Amygdala (tissue), 56 donors: Measurements from ENCODE around the gene ZNF628.

Experiments
- DNase-seq, 56 donors: peaks; one replicate each; lab custom pipeline; 2025; lab: John Stamatoyannopoulos, UW

The ZNF628 gene

DNA sequence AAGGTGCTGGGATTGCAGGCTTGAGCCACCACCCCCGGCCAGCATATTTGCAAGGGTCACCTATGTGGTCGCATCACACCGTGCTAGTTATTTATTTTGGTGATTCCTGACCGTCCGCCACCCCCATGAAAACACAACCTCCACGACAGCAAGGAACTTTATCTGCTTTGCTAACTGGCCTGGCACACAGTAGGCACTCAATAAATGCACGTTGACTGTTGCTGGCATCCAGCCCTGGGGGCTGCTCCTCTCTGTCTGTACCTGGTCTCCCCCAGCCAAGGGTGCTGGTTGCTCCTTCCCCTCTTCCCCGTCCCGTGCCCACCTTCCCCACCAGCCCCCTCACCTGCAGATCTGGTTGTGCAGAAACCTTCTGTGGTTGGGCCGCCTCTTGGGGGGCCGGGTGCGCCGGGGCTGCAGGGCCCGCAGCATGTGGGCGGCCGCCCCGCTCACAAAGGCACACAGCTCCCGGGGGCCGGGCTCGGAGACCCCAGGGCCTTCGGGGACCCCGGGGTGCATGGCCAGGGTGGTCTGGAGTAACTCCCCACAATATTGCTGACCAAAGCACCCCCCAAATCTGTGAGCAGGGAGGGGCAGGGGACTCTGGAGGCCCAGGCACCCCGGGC lies 12.3 kb upstream of the ZNF628 start:
- no peak for DNase-seq

DNA sequence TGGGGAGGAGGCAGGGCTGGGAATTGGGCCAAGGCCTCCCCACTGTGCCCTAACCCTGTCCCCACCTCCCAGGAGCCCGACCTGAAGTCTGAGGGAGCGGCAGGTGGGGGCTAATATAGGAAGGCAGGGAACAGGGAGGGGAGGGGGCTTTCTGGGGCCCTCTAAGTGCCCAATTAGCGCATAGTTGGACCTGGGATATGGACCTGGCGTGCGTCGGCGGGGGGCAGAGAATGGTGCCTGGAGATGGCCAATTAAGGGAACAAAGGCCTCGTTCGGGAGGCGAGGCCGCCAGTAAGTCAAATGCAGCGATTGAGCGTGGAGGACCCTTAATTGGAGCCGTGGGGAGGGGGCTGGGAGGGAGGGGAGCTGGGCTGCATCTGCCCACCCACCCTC lies 11.8 kb upstream of the ZNF628 start, which contains the start of gene C19orf85:
C19orf85 (minus strand) TSS at position 90 of the 393 bp plus-strand sequence. CDS start 197 bp downstream, outside the sequence.
- no peak for DNase-seq

DNA sequence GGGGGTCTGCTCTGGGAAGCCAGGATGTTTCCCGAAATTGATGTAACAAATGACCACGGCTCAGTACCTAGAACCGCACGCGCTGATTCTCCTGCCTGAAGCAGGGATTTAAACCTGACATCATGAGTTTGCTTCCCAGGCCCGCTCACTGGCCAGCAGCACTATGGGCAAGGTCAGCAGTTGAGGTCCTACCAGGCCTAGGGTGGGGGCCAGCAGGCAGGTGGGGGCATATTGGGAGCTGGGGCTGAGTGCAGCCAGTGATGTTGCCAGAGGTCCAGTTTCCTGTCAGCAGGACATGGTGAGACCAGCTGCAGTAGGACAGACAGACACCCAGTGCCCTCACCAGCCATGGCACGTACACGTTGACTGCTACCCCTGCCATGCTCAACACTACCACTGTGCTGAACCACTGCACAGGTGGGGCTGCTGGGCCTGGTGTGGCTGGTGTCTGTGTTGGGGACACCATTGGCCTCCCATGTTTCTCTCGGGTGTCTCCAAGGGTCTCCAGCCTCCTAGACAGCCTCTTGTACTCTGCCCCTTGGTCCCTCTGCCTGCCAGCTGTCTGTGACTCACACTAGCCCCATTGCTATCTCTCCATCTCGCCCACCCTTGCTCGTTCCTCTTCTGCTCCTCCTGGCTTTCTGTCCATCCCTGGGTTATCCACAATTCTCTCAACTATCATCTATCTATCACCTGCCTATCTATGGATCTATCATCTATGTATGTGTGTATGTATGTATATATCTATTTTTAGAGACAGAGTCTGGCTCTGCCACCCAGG lies 10.8 kb upstream of the ZNF628 start:
- DNase-seq = no peak

GRCh38 chr19:55466241-55466614 lies 10.2 kb upstream of the ZNF628 start:
- no peak for DNase-seq

DNA sequence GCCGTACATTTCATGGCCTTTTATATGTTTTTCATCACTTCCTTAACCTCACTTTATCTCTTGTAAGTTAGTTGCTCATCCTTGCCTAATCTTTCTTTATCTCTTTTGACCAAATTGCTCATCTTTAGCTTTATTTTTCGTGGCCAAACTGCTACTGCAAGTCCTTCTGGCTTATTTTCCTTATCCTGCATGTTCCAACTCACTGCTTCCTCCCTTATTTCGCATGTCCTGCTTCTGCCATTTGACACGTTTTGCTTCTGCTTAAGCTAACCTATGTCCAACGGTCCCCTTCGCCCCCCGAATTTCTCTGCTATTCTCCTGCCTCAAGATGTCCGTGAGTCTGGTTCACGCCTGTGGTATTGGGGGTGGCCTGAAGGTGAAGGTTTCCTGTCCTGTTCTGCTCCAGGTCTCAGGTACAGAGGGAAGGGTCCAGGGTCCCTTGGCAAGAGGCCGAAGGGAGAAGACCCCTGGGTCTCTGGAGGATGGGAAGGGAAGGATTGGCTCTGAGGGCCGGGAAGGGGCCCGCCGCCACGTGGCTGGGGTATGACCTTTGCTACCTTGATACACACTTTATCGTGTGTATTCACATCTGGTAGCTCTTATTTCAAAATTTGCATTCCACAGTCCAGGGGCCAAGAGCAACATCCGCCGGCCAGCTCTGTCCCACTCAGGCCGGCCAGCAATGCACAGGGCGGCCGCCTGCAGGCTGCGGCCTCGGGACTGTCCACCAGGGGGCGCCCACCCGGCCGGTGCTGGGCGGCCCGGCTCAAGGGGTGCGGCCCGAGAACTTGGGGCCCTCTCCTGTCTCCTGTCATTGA lies 9.0 kb upstream of the ZNF628 start:
- peak in 26 of 56 donors; percentile 4 to 72 (median 26) for DNase-seq

DNA sequence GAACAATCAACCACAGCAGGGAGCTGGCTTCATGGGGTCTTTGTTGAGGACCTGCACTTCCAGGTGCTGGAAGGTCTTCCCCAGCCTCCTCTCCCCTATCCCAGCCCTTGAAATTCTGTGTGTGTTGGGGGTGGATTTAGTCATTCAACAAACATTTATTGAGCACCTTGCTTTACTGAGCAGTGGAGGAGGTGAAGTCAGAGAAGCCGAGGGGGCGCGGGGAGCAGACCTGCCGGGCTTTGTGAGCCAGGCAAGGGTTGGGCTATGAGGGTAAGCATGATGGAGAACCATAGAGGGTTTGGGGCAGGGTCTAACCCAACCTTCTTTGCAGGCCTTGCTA lies 8.4 kb upstream of the ZNF628 start:
- DNase-seq = no peak

DNA sequence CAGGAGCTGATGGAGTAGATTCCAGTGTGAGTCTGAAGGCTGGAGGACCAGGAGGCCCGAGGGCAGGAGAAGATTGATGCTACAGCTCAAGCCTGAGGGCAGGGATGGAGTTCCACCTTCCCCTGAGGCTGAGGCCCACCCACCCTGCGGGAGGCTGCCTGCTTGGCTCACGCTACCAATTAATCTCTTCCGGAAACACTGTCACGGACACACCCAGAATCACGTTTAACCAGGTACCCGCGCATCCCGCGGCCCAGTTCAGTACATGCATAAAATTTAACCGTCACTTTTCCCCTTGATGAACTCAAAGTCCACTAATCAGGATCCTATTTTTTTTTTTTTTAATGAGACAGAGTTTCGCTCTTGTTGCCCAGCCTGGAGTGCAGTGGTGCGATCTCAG lies 5.2 kb upstream of the ZNF628 start:
- no peak for DNase-seq

GRCh38 chr19:55472463-55472862 lies 4.0 kb upstream of the ZNF628 start:
- no peak for DNase-seq

DNA sequence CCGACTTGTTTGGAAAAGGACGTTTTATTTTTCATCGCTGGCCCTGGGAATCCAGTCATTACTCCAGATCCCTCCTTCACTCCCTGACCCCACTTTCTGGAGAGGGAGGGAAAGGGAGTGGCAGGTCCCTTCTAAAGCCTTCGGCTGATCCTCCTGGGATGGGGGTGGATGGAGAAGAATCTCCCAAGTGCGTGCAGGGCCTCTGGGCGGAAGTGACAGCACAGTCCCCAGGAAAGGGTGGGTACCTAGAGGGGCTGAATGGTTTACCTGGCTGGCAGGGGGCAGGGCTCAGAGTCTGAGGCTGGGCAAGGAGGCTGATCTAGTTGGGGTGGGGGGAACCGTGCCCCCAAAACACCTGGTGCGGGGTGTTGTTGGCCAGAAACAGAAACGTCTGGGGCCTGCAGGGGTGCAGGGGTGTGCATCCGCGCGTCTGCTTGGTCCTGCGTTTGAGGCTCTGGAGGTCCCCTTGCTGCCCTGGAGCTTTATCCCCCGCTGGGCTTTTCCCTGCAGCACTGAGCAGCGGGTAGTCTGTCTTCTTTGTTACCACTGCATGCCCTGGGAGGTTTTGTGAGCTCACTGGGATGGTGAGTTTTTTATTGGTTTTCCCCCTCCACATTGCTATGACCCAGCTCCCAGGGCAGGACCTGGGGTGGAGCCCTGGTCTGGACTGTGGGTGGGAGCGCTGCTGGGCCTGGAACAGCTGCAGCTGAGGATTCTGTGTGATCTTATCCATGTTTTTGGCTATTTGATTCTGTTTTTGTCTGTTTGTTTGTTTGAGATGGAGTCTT lies 3.0 kb upstream of the ZNF628 start:
- DNase-seq = no peak

DNA sequence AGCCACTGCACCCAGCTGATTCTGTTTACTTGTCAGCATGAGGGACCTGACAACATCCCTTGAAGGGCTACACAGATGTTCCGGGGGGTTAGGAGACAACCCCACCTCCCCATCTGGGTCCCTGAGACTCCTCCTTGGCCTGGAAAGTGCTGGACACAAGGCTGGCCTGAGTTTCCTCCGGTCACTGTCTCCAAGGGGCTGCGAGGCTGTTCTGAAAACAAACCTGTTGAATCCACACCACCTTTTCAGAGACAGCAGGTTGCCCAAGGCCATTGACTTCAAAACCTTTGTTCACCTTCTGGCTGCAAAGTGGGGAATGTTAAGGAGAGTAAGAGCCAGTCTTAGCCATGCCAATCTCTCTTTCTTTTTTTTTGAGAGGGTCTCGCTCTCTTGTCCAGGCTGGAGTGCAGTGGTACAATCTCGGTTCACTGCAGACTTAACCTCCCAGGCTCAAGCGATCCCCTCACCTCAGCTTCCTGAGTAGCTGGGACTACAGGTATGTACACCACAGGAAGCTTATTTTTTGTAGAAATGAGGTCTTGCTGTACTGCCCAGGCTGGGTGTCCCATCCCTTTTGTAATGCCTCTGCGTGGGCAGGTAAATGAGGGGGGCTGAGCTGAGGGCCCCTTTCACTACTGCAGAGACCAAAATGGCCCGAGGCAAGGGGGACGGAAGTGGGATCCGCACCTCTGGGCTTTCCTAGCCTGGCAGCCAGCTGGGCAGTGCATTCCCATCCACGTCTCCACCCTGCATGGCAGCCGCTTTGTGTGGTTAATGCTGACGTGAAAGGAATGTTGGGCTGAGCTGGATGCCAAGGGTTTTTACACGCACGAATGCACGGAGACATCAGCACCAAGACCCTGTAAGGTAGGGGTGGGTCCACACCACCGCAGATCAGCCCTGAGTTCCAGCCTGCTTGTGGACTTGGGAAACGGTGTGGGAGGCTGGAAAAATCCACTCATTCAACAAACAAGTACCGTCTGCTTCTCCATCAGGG lies 1.9 kb upstream of the ZNF628 start:
- DNase-seq = no peak

DNA sequence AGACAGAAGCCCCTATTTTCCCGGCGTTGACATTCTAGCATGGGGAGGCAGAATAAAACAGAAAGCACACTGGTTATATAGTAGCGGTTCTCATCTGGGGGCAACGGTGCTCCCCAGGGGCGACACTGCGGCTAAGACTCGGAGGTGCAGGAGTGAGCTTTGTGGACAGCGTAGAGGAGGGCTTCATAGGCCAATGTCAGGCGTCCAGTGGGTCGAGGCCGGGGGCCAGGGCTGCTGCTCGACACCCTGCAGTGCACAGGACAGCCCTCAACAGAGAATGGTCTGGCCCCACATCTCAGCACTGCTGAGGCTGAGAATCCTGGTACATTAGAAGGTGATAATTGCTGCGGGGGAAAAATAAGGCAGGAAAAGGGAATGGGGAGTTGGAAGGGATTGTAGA lies 1.5 kb downstream of the ZNF628 start:
- DNase-seq = no peak

DNA sequence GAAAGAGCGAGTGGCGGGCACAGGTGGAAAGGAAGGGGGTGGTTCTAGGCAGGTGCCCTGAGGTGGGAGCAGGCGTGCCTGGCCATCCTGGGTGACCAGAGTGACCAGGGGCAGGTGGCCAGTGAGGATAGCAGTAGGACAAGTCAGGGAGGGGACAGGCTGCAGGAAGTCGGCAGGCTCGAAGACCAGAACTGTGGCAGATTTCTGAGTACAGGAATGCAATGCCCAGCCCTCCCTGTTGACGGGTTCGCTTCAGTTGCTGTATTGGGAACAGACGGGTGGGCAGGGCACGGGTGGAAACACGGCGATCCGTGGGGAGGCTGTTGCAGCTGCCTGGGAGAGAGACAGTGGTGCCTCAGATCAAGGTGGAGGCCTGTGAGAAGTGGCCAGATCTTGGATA lies 1.9 kb downstream of the ZNF628 start:
- DNase-seq = no peak

DNA sequence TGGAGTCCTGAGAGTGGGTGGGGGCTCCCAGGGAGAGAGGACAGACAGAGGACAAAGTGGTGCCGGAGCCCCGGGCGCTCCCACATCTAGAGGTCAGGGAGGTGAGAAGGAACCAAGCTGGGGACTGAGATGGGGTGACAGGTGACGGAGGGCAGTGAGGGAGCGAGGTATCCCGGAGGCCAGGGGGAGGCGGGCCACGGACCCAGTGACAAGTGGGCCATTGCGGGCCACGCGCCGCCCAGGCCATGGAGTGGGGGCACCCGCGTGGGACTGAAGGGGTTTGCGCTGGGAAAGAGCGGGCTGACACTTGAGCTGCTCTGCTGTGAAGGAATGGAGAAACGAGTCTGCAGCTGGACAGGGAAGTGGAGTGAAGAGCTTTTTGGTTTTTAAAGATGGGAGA lies 2.6 kb downstream of the ZNF628 start:
- no peak for DNase-seq

DNA sequence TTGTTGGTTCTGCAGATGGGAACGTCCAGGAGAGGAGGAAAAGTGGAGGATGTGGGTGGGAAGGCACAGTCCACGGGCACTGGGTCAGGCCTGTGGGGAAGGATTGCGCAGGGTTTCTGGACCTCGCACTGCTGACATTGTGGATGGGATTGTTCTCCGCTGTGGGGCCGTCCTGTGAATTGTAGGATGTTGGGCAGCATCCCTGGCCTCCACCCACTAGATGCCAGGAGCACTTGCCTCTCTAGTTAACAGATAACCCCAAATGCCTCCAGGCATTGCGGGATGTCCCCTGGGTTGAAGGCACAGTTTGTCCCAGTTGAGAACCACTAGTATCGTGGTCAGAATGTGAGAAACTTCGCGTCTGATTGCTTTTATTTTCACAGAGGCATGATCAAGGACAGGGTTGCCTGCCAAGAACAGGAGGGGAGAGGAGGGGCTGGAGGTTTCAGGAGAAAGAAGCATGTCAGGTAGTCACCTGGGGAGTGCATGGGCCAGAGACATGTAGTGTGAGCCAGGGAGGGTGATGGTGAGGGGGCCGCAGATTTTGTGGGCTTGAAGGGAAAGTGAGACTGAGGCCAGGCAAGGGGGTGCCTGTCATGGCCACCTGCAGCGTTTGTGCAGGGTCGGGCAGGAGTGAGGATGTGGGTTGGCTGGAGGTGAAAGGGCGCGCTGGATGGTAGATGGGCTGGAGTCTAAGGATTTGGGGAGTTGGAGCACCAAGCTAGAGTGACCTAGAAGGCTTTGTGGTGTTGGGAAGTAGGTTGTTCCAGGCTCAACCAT lies 3.2 kb downstream of the ZNF628 start:
- DNase-seq = no peak

DNA sequence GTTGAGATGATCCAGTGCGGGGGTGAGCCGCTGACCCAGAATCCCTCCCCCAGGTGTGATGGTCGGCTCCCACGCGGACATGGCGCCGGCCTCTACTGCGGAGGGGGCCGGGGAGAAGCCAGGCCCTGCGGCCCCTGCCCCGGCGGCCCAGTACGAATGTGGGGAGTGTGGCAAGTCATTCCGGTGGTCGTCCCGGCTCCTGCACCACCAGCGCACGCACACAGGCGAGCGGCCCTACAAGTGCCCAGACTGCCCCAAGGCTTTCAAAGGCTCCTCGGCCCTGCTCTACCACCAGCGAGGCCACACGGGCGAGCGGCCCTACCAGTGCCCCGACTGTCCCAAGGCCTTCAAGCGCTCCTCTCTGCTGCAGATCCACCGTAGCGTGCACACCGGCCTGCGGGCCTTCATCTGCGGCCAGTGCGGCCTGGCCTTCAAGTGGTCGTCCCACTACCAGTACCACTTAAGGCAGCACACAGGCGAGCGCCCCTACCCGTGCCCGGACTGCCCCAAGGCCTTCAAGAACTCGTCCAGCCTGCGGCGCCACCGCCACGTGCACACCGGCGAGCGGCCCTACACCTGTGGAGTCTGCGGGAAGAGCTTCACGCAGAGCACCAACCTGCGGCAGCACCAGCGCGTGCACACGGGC lies 4.9 kb downstream of the ZNF628 start:
- DNase-seq = no peak

- no peak for DNase-seq
These were observed 5.4 kb downstream of the ZNF628 start for GRCh38 chr19:55481794-55482155.

GRCh38 chr19:55482156-55482961 lies 5.9 kb downstream of the ZNF628 start:
- no peak for DNase-seq
